ENCODE results near the gene PFDN2.

GRCh38 chr1:161079436-161080110 lies 38.3 kb downstream of the PFDN2 start:
- TF ChIP-seq POLR2AphosphoS5 (IDR thresholded peaks at IDR 0.05; ENCODE audit: low read depth, low read length) (no peak), CTCF (IDR thresholded peaks at IDR 0.05) (no peak), TCF7L2 (IDR thresholded peaks at IDR 0.05; ENCODE audit: low read depth, low read length) (no peak), REST (IDR thresholded peaks at IDR 0.05; ENCODE audit: insufficient read depth in 1 of 2, low read depth in 2 of 2, low read length in 1 of 2) (no peak)
